ENCODE data around the gene ATP6V1F.

The ATP6V1F gene

GRCh38 chr7:128835790-128836641 lies 26.6 kb upstream of the ATP6V1F start:
- no peak for DNase-seq

GRCh38 chr7:128836729-128837348 lies 25.8 kb upstream of the ATP6V1F start:
- DNase-seq, result no peak

GRCh38 chr7:128837521-128837921 lies 25.1 kb upstream of the ATP6V1F start:
- no peak for DNase-seq

- no peak for DNase-seq
Observed at GRCh38 chr7:128838109-128838779, 24.4 kb upstream of the ATP6V1F start.

GRCh38 chr7:128838981-128839731 lies 23.5 kb upstream of the ATP6V1F start:
- DNase-seq, result no peak

- no peak for DNase-seq
Observed at GRCh38 chr7:128839751-128840177, 22.9 kb upstream of the ATP6V1F start.

GRCh38 chr7:128840326-128841170 lies 22.1 kb upstream of the ATP6V1F start:
- DNase-seq, result no peak

- no peak for DNase-seq
Observed at GRCh38 chr7:128841171-128841690, 21.4 kb upstream of the ATP6V1F start.

- DNase-seq, result peak; percentile 14
Observed at GRCh38 chr7:128841921-128842673, 20.6 kb upstream of the ATP6V1F start.

- no peak for DNase-seq
Observed at GRCh38 chr7:128842674-128843641, 19.7 kb upstream of the ATP6V1F start.

GRCh38 chr7:128843938-128844621 lies 18.6 kb upstream of the ATP6V1F start:
- DNase-seq, result no peak

- no peak for DNase-seq
Observed at GRCh38 chr7:128844777-128845311, 17.8 kb upstream of the ATP6V1F start.

GRCh38 chr7:128845475-128845874 lies 17.2 kb upstream of the ATP6V1F start:
- DNase-seq, result no peak

- DNase-seq, result no peak
Observed at GRCh38 chr7:128845987-128846386, 16.7 kb upstream of the ATP6V1F start.

- DNase-seq, result no peak
Observed at GRCh38 chr7:128846781-128847444, 15.7 kb upstream of the ATP6V1F start.

GRCh38 chr7:128847721-128848211 lies 14.9 kb upstream of the ATP6V1F start:
- no peak for DNase-seq

- no peak for DNase-seq
Observed at GRCh38 chr7:128848289-128849155, 14.1 kb upstream of the ATP6V1F start.
